HepG2 (cell line): Measurements from ENCODE around the gene NFKBIL1. TPM values are rescaled to one million over a fixed set of nuclear protein-coding genes. Genes with fewer than 3 reads are reported as not detected.
A peak's percentile ranks its signal among the peaks of the same experiment; 100 is the strongest.

Experiments
- FOXK2 ChIP-seq: fragments of 450-650 bp; IDR thresholded peaks from 2 replicates; pipeline ENCODE4 v1.6.1; 2016
- HNRNPK ChIP-seq: fragments of 200-400 bp; formaldehyde crosslinking; IDR thresholded peaks from 2 replicates; pipeline ENCODE4 v1.6.1; 2018; ENCODE audit warnings: low read length, low read depth, moderate library complexity, mild to moderate bottlenecking; ENCODE audit not compliant: poor library complexity, severe bottlenecking
- HOXD1 ChIP-seq: sonication (generic); formaldehyde crosslinking; IDR thresholded peaks from 2 replicates; pipeline ENCODE4 v1.5.0; 2020; ENCODE audit warnings: missing genetic modification reagents
- SMYD3 ChIP-seq: sonication (generic); formaldehyde crosslinking; IDR thresholded peaks from 2 replicates; pipeline ENCODE4 v1.8.1; 2023; ENCODE audit warnings: mild to moderate bottlenecking, missing genetic modification reagents
- ZFP37 ChIP-seq: sonication (generic); formaldehyde crosslinking; IDR thresholded peaks from 2 replicates; pipeline ENCODE4 v1.4.0; 2020; ENCODE audit warnings: missing genetic modification reagents, borderline replicate concordance
- ZFX ChIP-seq: sonication (generic); formaldehyde crosslinking; IDR thresholded peaks from 2 replicates; pipeline ENCODE4 v1.4.0; 2020; ENCODE audit warnings: mild to moderate bottlenecking, low read depth, missing genetic modification reagents, moderate library complexity
- ZNF18 ChIP-seq: sonication (generic); formaldehyde crosslinking; IDR thresholded peaks from 2 replicates; pipeline ENCODE4 v1.8.0; 2022; ENCODE audit warnings: mild to moderate bottlenecking, missing genetic modification reagents; ENCODE audit not compliant: insufficient replicate concordance
- ZNF264 ChIP-seq: sonication (generic); formaldehyde crosslinking; IDR thresholded peaks from 2 replicates; pipeline ENCODE4 v1.4.0; 2020; ENCODE audit warnings: missing genetic modification reagents
- ZNF430 ChIP-seq: sonication (generic); formaldehyde crosslinking; IDR thresholded peaks from 2 replicates; pipeline ENCODE4 v1.9.0; 2021; ENCODE audit warnings: mild to moderate bottlenecking, missing genetic modification reagents
- polyA plus RNA-seq, 8 experiments: library from polyadenylated mRNA; depleted of rRNA in 3 of 8; stranded (reverse) in 7 of 8; unstranded in 1 of 8; fragments of >200 nt; fragmentation: Illumina TruSeq in 4 of 8; extraction: Trizol in 4 of 8; gene quantifications; 2 replicates each; pipeline versions ENCODE4 v1.2.1 to v1.2.3, GENCODE V29; 2011 to 2016; ENCODE audit warnings: low read depth in 4 of 8, missing spikeins in 1 of 8, mixed read lengths in 1 of 8; ENCODE audit not compliant: insufficient read depth in 1 of 8
- total RNA-seq, 5 experiments: library from RNA; depleted of rRNA; stranded (reverse); fragments of >200 nt; fragmentation: Illumina TruSeq; extraction: Trizol; gene quantifications; 2 replicates each; pipeline ENCODE4 v1.2.3, GENCODE V29; 2016; ENCODE audit warnings: low read depth in 1 of 5
- TF ChIP-seq, protein P1 (sequence below): IDR thresholded peaks from 2 replicates; pipeline ENCODE4 v1.6.1; 2016; ENCODE audit warnings: low read depth, missing genetic modification reagents, missing compliant biosample characterization
- TF ChIP-seq, protein P2 (sequence below): sonication (generic); formaldehyde crosslinking; IDR thresholded peaks from 2 replicates; pipeline ENCODE4 v1.4.0; 2020; ENCODE audit warnings: mild to moderate bottlenecking, missing genetic modification reagents
- TF ChIP-seq, protein P3 (sequence below): sonication (generic); formaldehyde crosslinking; IDR thresholded peaks from 2 replicates; pipeline ENCODE4 v1.9.0; 2021; ENCODE audit warnings: missing genetic modification reagents, mild to moderate bottlenecking, borderline replicate concordance
- TF ChIP-seq, protein P4 (sequence below): sonication (generic); formaldehyde crosslinking; IDR thresholded peaks from 2 replicates; pipeline ENCODE4 v1.8.1; 2023; ENCODE audit warnings: missing genetic modification reagents, mild to moderate bottlenecking, borderline replicate concordance

The NFKBIL1 gene
- total and polyA plus RNA-seq, 2 of the 13 experiments (the other 11 are each of a cell fraction or from before 2014, with no cell fraction given), result 9.7 to 19.5 TPM

DNA sequence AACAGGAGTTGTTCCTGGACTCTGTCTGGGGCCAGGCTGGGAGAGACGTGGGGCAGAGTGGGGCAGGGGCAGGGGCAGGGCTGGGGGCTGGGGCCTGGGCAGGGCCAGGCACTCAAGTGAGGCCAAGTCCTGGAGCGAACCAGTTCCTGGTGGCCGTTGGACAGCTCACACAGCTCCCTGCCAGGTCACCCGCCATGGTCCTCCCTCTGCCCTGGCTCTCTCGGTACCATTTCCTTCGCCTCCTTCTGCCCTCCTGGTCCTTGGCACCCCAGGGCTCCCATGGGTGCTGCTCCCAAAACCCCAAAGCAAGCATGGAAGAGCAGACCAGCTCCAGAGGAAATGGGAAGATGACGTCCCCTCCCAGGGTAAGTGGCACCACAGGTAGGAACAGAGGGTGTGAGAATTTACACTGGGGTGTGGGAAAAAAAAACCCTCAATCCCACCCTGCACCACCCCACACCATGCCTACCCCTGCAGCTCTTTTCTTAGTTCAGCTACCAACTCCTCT is 18.5 kb upstream of the NFKBIL1 start, which contains the start of gene MCCD1 (continued):
- TF ChIP-seq, protein P1, sequence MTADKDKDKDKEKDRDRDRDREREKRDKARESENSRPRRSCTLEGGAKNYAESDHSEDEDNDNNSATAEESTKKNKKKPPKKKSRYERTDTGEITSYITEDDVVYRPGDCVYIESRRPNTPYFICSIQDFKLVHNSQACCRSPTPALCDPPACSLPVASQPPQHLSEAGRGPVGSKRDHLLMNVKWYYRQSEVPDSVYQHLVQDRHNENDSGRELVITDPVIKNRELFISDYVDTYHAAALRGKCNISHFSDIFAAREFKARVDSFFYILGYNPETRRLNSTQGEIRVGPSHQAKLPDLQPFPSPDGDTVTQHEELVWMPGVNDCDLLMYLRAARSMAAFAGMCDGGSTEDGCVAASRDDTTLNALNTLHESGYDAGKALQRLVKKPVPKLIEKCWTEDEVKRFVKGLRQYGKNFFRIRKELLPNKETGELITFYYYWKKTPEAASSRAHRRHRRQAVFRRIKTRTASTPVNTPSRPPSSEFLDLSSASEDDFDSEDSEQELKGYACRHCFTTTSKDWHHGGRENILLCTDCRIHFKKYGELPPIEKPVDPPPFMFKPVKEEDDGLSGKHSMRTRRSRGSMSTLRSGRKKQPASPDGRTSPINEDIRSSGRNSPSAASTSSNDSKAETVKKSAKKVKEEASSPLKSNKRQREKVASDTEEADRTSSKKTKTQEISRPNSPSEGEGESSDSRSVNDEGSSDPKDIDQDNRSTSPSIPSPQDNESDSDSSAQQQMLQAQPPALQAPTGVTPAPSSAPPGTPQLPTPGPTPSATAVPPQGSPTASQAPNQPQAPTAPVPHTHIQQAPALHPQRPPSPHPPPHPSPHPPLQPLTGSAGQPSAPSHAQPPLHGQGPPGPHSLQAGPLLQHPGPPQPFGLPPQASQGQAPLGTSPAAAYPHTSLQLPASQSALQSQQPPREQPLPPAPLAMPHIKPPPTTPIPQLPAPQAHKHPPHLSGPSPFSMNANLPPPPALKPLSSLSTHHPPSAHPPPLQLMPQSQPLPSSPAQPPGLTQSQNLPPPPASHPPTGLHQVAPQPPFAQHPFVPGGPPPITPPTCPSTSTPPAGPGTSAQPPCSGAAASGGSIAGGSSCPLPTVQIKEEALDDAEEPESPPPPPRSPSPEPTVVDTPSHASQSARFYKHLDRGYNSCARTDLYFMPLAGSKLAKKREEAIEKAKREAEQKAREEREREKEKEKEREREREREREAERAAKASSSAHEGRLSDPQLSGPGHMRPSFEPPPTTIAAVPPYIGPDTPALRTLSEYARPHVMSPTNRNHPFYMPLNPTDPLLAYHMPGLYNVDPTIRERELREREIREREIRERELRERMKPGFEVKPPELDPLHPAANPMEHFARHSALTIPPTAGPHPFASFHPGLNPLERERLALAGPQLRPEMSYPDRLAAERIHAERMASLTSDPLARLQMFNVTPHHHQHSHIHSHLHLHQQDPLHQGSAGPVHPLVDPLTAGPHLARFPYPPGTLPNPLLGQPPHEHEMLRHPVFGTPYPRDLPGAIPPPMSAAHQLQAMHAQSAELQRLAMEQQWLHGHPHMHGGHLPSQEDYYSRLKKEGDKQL (CRISPR knock-in tag), result no peak
- no peak for TF ChIP-seq ZNF264 (CRISPR knock-in tag)
- TF ChIP-seq ZNF430 (CRISPR knock-in tag), result no peak
- TF ChIP-seq ZNF18 (CRISPR knock-in tag), result no peak
- no peak for TF ChIP-seq HOXD1
- TF ChIP-seq, protein P2, sequence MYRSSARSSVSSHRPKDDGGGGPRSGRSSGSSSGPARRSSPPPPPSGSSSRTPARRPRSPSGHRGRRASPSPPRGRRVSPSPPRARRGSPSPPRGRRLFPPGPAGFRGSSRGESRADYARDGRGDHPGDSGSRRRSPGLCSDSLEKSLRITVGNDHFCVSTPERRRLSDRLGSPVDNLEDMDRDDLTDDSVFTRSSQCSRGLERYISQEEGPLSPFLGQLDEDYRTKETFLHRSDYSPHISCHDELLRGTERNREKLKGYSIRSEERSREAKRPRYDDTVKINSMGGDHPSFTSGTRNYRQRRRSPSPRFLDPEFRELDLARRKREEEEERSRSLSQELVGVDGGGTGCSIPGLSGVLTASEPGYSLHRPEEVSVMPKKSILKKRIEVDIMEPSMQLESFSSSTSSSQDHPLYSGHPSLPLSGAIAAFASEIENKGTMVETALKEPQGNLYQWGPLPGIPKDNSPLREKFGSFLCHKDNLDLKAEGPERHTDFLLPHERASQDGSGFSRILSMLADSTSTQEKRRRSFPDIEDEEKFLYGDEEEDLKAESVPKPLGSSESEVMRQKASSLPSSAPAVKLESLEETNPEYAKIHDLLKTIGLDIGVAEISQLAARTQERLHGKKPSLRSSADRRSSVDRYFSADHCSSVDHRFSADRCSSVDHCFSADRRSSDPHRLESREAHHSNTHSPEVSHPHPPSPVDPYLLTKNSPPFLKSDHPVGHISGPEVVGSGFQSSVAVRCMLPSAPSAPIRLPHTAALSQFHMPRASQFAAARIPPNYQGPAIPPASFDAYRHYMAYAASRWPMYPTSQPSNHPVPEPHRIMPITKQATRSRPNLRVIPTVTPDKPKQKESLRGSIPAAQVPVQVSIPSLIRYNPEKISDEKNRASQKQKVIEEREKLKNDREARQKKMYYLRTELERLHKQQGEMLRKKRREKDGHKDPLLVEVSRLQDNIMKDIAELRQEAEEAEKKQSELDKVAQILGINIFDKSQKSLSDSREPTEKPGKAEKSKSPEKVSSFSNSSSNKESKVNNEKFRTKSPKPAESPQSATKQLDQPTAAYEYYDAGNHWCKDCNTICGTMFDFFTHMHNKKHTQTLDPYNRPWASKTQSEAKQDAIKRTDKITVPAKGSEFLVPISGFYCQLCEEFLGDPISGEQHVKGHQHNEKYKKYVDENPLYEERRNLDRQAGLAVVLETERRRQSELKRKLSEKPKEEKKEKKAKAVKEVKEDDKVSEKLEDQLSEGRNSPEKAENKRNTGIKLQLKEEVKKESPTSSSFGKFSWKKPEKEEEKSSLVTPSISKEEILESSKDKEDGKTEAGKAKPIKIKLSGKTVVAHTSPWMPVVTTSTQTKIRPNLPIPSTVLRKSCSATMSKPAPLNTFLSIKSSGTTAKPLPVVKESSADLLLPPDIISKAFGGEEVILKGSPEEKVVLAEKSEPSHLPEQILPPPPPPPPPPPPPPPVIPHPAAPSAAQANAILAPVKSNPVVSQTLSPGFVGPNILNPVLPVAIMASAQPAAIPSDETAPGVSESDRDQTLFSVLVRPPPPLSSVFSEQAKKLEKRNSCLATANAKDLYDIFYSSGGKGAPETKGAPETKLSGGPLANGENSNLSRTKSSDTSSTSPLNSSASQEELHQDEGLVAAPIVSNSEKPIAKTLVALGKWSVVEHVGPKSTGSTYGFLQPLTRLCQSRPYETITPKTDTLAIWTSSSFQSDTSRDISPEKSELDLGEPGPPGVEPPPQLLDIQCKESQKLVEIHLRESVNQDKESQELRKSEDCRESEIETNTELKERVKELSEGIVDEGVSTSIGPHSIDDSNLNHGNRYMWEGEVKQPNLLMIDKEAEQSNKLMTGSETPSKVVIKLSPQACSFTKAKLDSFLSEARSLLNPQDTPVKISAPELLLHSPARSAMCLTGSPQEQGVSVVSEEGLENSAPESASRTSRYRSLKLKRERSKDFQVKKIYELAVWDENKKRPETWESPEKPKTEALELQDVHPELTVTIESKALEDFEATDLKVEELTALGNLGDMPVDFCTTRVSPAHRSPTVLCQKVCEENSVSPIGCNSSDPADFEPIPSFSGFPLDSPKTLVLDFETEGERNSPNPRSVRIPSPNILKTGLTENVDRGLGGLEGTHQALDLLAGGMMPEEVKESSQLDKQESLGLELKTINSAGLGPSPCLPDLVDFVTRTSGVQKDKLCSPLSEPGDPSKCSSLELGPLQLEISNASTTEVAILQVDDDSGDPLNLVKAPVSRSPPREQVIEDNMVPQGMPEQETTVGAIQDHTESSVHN (CRISPR knock-in tag), result no peak
- no peak for TF ChIP-seq SMYD3 (CRISPR knock-in tag)
- peak; percentile 71 for TF ChIP-seq HNRNPK
- TF ChIP-seq, protein P3, sequence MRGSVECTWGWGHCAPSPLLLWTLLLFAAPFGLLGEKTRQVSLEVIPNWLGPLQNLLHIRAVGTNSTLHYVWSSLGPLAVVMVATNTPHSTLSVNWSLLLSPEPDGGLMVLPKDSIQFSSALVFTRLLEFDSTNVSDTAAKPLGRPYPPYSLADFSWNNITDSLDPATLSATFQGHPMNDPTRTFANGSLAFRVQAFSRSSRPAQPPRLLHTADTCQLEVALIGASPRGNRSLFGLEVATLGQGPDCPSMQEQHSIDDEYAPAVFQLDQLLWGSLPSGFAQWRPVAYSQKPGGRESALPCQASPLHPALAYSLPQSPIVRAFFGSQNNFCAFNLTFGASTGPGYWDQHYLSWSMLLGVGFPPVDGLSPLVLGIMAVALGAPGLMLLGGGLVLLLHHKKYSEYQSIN (CRISPR knock-in tag), result no peak
- TF ChIP-seq FOXK2, result no peak
- TF ChIP-seq, protein P4, sequence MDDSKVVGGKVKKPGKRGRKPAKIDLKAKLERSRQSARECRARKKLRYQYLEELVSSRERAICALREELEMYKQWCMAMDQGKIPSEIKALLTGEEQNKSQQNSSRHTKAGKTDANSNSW (CRISPR knock-in tag), result no peak
- no peak for TF ChIP-seq ZFP37 (CRISPR knock-in tag)
- TF ChIP-seq ZFX, result no peak
